ENCODE measurements around the gene TRABD2B.

GRCh38 chr1:47953661-47954060 lies 43.5 kb downstream of the TRABD2B start:
- TF ChIP-seq POLR2AphosphoS5 (IDR thresholded peaks at IDR 0.05; ENCODE audit: low read depth, low read length) (no peak), CTCF (IDR thresholded peaks at IDR 0.05) (no peak), CHD2 (IDR thresholded peaks at IDR 0.05; ENCODE audit: low read length, partially characterized antibody) (no peak), SIN3A (IDR thresholded peaks at IDR 0.05; ENCODE audit: borderline replicate concordance, low read depth, low read length) (no peak), MAX (IDR thresholded peaks at IDR 0.05; ENCODE audit: low read depth) (no peak), EZH2phosphoT487 (IDR thresholded peaks at IDR 0.05; ENCODE audit: borderline replicate concordance, low read depth) (no peak), JUND (IDR thresholded peaks at IDR 0.05) (no peak), MXI1 (IDR thresholded peaks at IDR 0.05; ENCODE audit: low read depth, low read length) (no peak), RAD21 (IDR thresholded peaks at IDR 0.05; ENCODE audit: low read length) (no peak), YY1 (IDR thresholded peaks at IDR 0.05; ENCODE audit: low read depth) (no peak), REST (IDR thresholded peaks at IDR 0.05; ENCODE audit: low read depth, low read length) (no peak), EP300 (IDR thresholded peaks at IDR 0.05; ENCODE audit: borderline replicate concordance in 1 of 2, low read depth in 1 of 2, low read length in 1 of 2) (no peak), USF1 (IDR thresholded peaks at IDR 0.05; ENCODE audit: borderline replicate concordance, low read depth) (no peak), TAF1 (IDR thresholded peaks at IDR 0.05; ENCODE audit: borderline replicate concordance, low read depth, low read length) (no peak)

All from SK-N-SH (cell line).